HEK293 (cell line): ENCODE results near the gene HDHD2.
A peak's percentile ranks its signal among the peaks of the same experiment; 100 is the strongest.

Experiments
- CTCF ChIA-PET: fragments of 350-600 bp; formaldehyde crosslinking; extraction: SDS; loops from one replicate; lab custom pipeline; 2021; ENCODE audit warnings: antibody characterized with exemption; lab: Yijun Ruan, JAX
- POLR2A ChIA-PET: fragments of 300-600 bp; formaldehyde crosslinking; extraction: SDS; loops from one replicate; lab custom pipeline; 2020; ENCODE audit warnings: antibody characterized with exemption, inconsistent platforms; lab: Yijun Ruan, JAX
- H3K27ac ChIP-seq: fragments of 200-500 bp; sonication (Bioruptor generic); 2 replicates; pipeline ENCODE4 v1.5.1; 2014; ENCODE audit warnings: low read depth, low read length, control low read depth, inconsistent platforms; ENCODE audit errors: extremely low read depth
- H3K36me3 ChIP-seq, 2 experiments: fragments of 200-500 bp in 1 of 2; sonication (Bioruptor generic) in 1 of 2; 1 replicate in 1 of 2; 2 replicates in 1 of 2; pipeline ENCODE4 v1.5.1; 2014 to 2017; ENCODE audit warnings: inconsistent platforms in 2 of 2, low read length in 2 of 2; ENCODE audit not compliant: control insufficient read depth in 2 of 2, insufficient read depth in 1 of 2
- H3K4me1 ChIP-seq: fragments of 200-500 bp; sonication (Bioruptor generic); 2 replicates; pipeline ENCODE4 v1.5.1; 2014; ENCODE audit warnings: mild to moderate bottlenecking, low read length, inconsistent platforms; ENCODE audit not compliant: control insufficient read depth, insufficient read depth
- H3K4me3 ChIP-seq: 2 replicates; pipeline ENCODE4 v1.5.1; 2011; ENCODE audit warnings: low read depth, mild to moderate bottlenecking, control low read depth, low read length, moderate library complexity
- H3K9me3 ChIP-seq: fragments of 200-500 bp; sonication (Bioruptor generic); 2 replicates; pipeline ENCODE4 v1.5.1; 2014; ENCODE audit warnings: low read depth, low read length, inconsistent platforms; ENCODE audit not compliant: control insufficient read depth, insufficient read depth
- CTCF ChIP-seq: fragments of 450-650 bp; formaldehyde crosslinking; IDR thresholded peaks from 2 replicates; pipeline ENCODE4 v1.5.1; 2016; ENCODE audit warnings: missing biosample characterization, missing genetic modification characterization
- GLIS2 ChIP-seq: fragments of 450-650 bp; formaldehyde crosslinking; IDR thresholded peaks from 2 replicates; pipeline ENCODE4 v1.5.1; 2016; ENCODE audit warnings: missing biosample characterization, missing genetic modification characterization
- INSM2 ChIP-seq: fragments of 450-650 bp; formaldehyde crosslinking; IDR thresholded peaks from 2 replicates; pipeline ENCODE4 v1.5.1; 2016; ENCODE audit warnings: missing biosample characterization, missing genetic modification characterization
- KLF1 ChIP-seq: fragments of 450-650 bp; formaldehyde crosslinking; IDR thresholded peaks from 2 replicates; pipeline ENCODE4 v1.5.1; 2016; ENCODE audit warnings: missing biosample characterization, missing genetic modification characterization
- KLF7 ChIP-seq: fragments of 450-650 bp; formaldehyde crosslinking; IDR thresholded peaks from 2 replicates; pipeline ENCODE4 v1.5.1; 2016; ENCODE audit warnings: missing biosample characterization, missing genetic modification characterization, borderline replicate concordance
- PATZ1 ChIP-seq: fragments of 450-650 bp; formaldehyde crosslinking; IDR thresholded peaks from 2 replicates; pipeline ENCODE4 v1.5.1; 2016; ENCODE audit warnings: missing biosample characterization, missing genetic modification characterization
- SP7 ChIP-seq: fragments of 450-650 bp; formaldehyde crosslinking; IDR thresholded peaks from 2 replicates; pipeline ENCODE4 v1.5.1; 2016; ENCODE audit warnings: missing biosample characterization, missing genetic modification characterization
- WT1 ChIP-seq: fragments of 450-650 bp; formaldehyde crosslinking; IDR thresholded peaks from 2 replicates; pipeline ENCODE4 v1.5.1; 2016; ENCODE audit warnings: missing biosample characterization, missing genetic modification characterization
- ZBTB20 ChIP-seq: fragments of 450-650 bp; formaldehyde crosslinking; IDR thresholded peaks from 2 replicates; pipeline ENCODE4 v1.5.1; 2016; ENCODE audit warnings: missing biosample characterization, missing genetic modification characterization
- ZBTB44 ChIP-seq: fragments of 450-650 bp; IDR thresholded peaks from 2 replicates; pipeline ENCODE4 v1.5.1; 2018; ENCODE audit warnings: missing biosample characterization, mild to moderate bottlenecking, missing genetic modification characterization
- ZFP37 ChIP-seq: fragments of 450-650 bp; formaldehyde crosslinking; IDR thresholded peaks from 2 replicates; pipeline ENCODE4 v1.5.1; 2016; ENCODE audit warnings: missing biosample characterization, missing genetic modification characterization
- ZNF140 ChIP-seq: fragments of 450-650 bp; formaldehyde crosslinking; IDR thresholded peaks from 2 replicates; pipeline ENCODE4 v1.5.1; 2016; ENCODE audit warnings: missing biosample characterization, missing genetic modification characterization
- ZNF211 ChIP-seq: fragments of 450-650 bp; formaldehyde crosslinking; IDR thresholded peaks from 2 replicates; pipeline ENCODE4 v1.5.1; 2016; ENCODE audit warnings: low read depth, missing biosample characterization, missing genetic modification characterization
- ZNF274 ChIP-seq, 2 experiments: fragments of 200-500 bp in 1 of 2; fragments of 450-650 bp in 1 of 2; sonication (Bioruptor generic) in 1 of 2; formaldehyde crosslinking in 1 of 2; IDR thresholded peaks; 2 replicates each; pipeline versions ENCODE4 v1.5.1 to v1.6.1; 2014 to 2016; ENCODE audit warnings: borderline replicate concordance in 1 of 2, inconsistent platforms in 1 of 2, low read length in 1 of 2, missing biosample characterization in 1 of 2, missing genetic modification characterization in 1 of 2
- ZNF518A ChIP-seq: fragments of 450-650 bp; formaldehyde crosslinking; conservative IDR thresholded peaks from 2 replicates; pipeline ENCODE4 v1.5.1; 2016; ENCODE audit warnings: low read depth, missing biosample characterization, missing genetic modification characterization
- ZNF654 ChIP-seq: fragments of 450-650 bp; formaldehyde crosslinking; IDR thresholded peaks from 2 replicates; pipeline ENCODE4 v1.5.1; 2016; ENCODE audit warnings: low read depth, missing biosample characterization, missing genetic modification characterization
- ZNF692 ChIP-seq: fragments of 450-650 bp; formaldehyde crosslinking; IDR thresholded peaks from 2 replicates; pipeline ENCODE4 v1.5.1; 2016; ENCODE audit warnings: missing biosample characterization, missing genetic modification characterization
- TF ChIP-seq, protein P1 (sequence below): fragments of 450-650 bp; formaldehyde crosslinking; IDR thresholded peaks from 2 replicates; pipeline ENCODE4 v1.5.1; 2016; ENCODE audit warnings: missing biosample characterization, missing genetic modification characterization

The HDHD2 gene

GRCh38 chr18:47150029-47150823, at the start of gene HDHD2:
Gene HDHD2, minus strand, starts transcription at chr18:47150500. Its CDS starts 14,061 bp downstream, at chr18:47136439.
- peak within 1 kb of the TSS; percentile 62 for H3K27ac ChIP-seq
- H3K4me1 ChIP-seq = peaks cover 9% of the 10 kb centered on the region
- peak within 1 kb of the TSS; percentile 75 for H3K4me3 ChIP-seq
- ChIA-PET POLR2A (interaction anchor here (0.6 to 2.4 kb wide), 22 partner anchors 9 to 738 kb away, joined by 3 to 14 read pairs (median 4); partner anchors contain the start of genes KATNAL2 and PIAS2), CTCF (interaction anchor here (0.6 to 1.5 kb wide), 5 partner anchors 17 to 1105 kb away, joined by 3 to 5 read pairs (median 3); no protein-coding TSS in a partner anchor)
- H3K36me3 ChIP-seq = peaks cover 8 to 18% of the 10 kb centered on the region in 2 experiments
- H3K9me3 ChIP-seq = no peaks in the 10 kb centered on the region
- TF ChIP-seq ZNF518A (tag by site-specific recombination) = peak; percentile 84
- 0 out of 2 replicates have a peak, but pooled peaks have one; percentile 65 for TF ChIP-seq ZFP37 (tag by site-specific recombination)
- TF ChIP-seq ZNF654 (tag by site-specific recombination) = no peak
- TF ChIP-seq KLF7 = peak; percentile 68; the same call in 1 of the 2 replicates
- peak; percentile 43; the same call in 1 of the 2 replicates for TF ChIP-seq KLF1 (tag by site-specific recombination)
- TF ChIP-seq ZNF140 (tag by site-specific recombination) = no peak
- 0 out of 2 replicates have a peak, but pooled peaks have one; percentile 6 for TF ChIP-seq WT1 (tag by site-specific recombination)
- 0 out of 2 replicates have a peak, but pooled peaks have one; percentile 11 for TF ChIP-seq INSM2 (tag by site-specific recombination)
- TF ChIP-seq, protein P1, sequence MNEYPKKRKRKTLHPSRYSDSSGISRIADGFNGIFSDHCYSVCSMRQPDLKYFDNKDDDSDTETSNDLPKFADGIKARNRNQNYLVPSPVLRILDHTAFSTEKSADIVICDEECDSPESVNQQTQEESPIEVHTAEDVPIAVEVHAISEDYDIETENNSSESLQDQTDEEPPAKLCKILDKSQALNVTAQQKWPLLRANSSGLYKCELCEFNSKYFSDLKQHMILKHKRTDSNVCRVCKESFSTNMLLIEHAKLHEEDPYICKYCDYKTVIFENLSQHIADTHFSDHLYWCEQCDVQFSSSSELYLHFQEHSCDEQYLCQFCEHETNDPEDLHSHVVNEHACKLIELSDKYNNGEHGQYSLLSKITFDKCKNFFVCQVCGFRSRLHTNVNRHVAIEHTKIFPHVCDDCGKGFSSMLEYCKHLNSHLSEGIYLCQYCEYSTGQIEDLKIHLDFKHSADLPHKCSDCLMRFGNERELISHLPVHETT = no peak
- TF ChIP-seq PATZ1 (tag by site-specific recombination) = peak; percentile 95
- TF ChIP-seq ZNF692 (tag by site-specific recombination) = 0 out of 2 replicates have a peak, but pooled peaks have one; percentile 57
- TF ChIP-seq GLIS2 (tag by site-specific recombination) = peak; percentile 69
- peak; percentile 71 for TF ChIP-seq SP7 (tag by site-specific recombination)
- peak; percentile 66 for TF ChIP-seq CTCF (tag by site-specific recombination)
- TF ChIP-seq ZNF274 (IDR thresholded peaks at IDR 0.05; ENCODE audit: low read length) = no peak
- no peak for TF ChIP-seq ZNF274 (tag by site-specific recombination; IDR thresholded peaks at IDR 0.05; ENCODE audit: borderline replicate concordance)
- no peak for TF ChIP-seq ZNF211
- TF ChIP-seq ZBTB44 = no peak
- TF ChIP-seq ZBTB20 = peak; percentile 89
